Activated B cell treated with CpG ODN at 0.5 μM for 24 hours (primary cell): ENCODE data around the gene INIP. TPM values are rescaled to one million over a fixed set of nuclear protein-coding genes. Genes with fewer than 3 reads are reported as not detected.
"Not testable (repeated sequence)": the region's sequence is repeated elsewhere in the genome, so short reads cannot be mapped to it uniquely, and the experiment has no call there.

Experiments used
- ATAC-seq: fragments of 200-7000 bp; cut with Tn5 transposase; one replicate; pipeline ENCODE4 v1.10.0; 2021; ENCODE audit warnings: low read depth, mild to moderate bottlenecking, moderate library complexity
- CTCF ChIA-PET: fragments of 350-600 bp; sonication (Branson Sonifier 250); formaldehyde crosslinking; loops from one replicate; lab custom pipeline; 2021; ENCODE audit warnings: antibody characterized with exemption; lab: Charles Lee
- POLR2A ChIA-PET: fragments of 350-600 bp; sonication (Branson Sonifier 250); formaldehyde crosslinking; loops from one replicate; lab custom pipeline; 2021; ENCODE audit warnings: antibody characterized with exemption; lab: Charles Lee
- DNase-seq: peaks from one replicate; pipeline ENCODE4 v3.0.0; 2022
- H3K27ac Mint-ChIP-seq: one replicate; pipeline ENCODE4 v1.8.0; 2020; ENCODE audit warnings: mixed read lengths
- H3K27me3 Mint-ChIP-seq: one replicate; pipeline ENCODE4 v1.8.0; 2021; ENCODE audit warnings: mixed read lengths
- H3K36me3 Mint-ChIP-seq: one replicate; pipeline ENCODE4 v1.8.0; 2021; ENCODE audit warnings: low read depth, mixed read lengths
- H3K4me1 Mint-ChIP-seq: one replicate; pipeline ENCODE4 v1.8.0; 2021; ENCODE audit warnings: mixed read lengths
- H3K4me3 Mint-ChIP-seq: one replicate; pipeline ENCODE4 v1.8.0; 2020; ENCODE audit warnings: mild to moderate bottlenecking, mixed read lengths
- H3K9me3 Mint-ChIP-seq: one replicate; pipeline ENCODE4 v1.8.0; 2020; ENCODE audit warnings: mixed read lengths
- CTCF ChIP-seq: fragments of 200-600 bp; IDR thresholded peaks from one replicate; pipeline ENCODE4 v1.8.0; 2022; ENCODE audit warnings: antibody characterized with exemption, mild to moderate bottlenecking
- intact Hi-C: fragments of 100-400 bp; cut with micrococcal nuclease; formaldehyde crosslinking; loops from one replicate; pipeline ENCODE4 v1.15.1; 2024
- total RNA-seq: library from RNA; stranded (reverse); gene quantifications from 2 replicates; pipeline ENCODE4 v1.2.3, GENCODE V29; 2022

The INIP gene
- total RNA-seq, 1 donor from 2014 or later: 32.1 TPM

DNA sequence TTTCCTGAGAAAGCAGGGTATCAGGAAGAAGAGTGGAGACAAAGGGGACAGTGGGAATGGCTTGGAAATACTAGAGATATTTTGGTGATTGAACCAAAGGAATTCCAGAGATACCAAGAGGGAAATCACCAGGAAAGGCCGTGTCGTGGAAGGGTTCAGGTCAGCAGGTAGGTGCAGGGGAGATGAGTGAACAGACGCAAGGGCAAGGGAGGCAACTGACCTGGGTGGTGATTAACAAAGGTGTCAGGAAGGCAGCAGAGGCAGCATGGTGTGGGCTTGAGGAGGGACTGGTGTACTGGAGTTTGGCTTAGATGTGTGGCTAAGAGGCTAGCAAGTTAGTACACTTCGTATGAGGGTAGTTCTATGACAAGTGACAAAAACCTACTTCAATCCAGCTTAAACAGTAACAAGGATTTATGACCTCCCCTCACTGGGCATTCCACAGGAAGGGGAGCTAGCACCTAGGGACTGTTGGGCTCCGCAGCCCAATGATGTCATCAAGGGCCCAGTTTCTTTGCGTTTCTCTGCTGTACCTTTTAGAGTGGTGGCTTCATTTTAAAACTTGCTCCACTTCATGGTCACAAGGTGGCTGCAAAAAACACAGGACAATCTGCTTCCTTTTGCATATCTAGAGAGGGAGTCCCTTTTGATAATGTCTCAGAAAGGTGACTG is 37.0 kb downstream of the INIP start:
- no peak overlapping the region for H3K27ac Mint-ChIP-seq
- H3K4me1 Mint-ChIP-seq: peaks cover 2% of the 10 kb centered on the region
- H3K36me3 Mint-ChIP-seq: peaks cover 12% of the 10 kb centered on the region
- no peak for TF ChIP-seq CTCF
- H3K27me3 Mint-ChIP-seq: no peaks in the 10 kb centered on the region
- DNase-seq (no peak), ATAC-seq (no peak)
- no peak overlapping the region for H3K4me3 Mint-ChIP-seq
- POLR2A ChIA-PET: no interaction called here
- H3K9me3 Mint-ChIP-seq: peaks cover 19% of the 10 kb centered on the region
- intact Hi-C loops: no loop called here
- CTCF ChIA-PET: no interaction called here

- Mint-ChIP-seq H3K4me1 (no peaks in the 10 kb centered on the region), H3K27me3 (no peaks in the 10 kb centered on the region), H3K9me3 (peaks cover 17% of the 10 kb centered on the region), H3K27ac (no peak overlapping the region), H3K36me3 (peaks cover 2% of the 10 kb centered on the region), H3K4me3 (no peak overlapping the region)
- DNase-seq: no peak
- intact Hi-C loops: no loop called here
- no peak for TF ChIP-seq CTCF
- CTCF ChIA-PET: no interaction called here
- ATAC-seq: no peak
- POLR2A ChIA-PET: no interaction called here
Measured at GRCh38 chr9:112677040-112677439, 40.9 kb downstream of the INIP start.

DNA sequence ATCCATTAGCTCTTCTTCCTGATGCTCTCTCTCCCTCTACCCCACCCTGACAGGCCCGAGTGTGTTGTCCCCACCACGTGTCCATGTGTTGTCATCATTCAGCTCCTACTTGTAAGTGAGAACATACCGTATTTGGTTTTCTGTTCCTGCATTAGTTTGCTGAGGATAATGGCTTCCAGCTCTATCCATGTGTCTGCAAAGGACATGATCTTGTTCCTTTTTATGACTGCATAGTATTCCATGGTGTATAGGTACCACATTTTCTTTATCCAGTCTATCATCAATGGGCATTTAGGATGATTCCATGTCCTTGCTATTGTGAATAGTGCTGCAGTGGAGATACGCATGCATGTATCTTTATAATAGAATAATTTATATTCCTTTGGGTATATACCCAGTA is 44.7 kb downstream of the INIP start:
- H3K4me1 Mint-ChIP-seq, intact Hi-C loops, H3K9me3 Mint-ChIP-seq, H3K36me3 Mint-ChIP-seq, H3K4me3 Mint-ChIP-seq, ATAC-seq, DNase-seq, H3K27ac Mint-ChIP-seq, POLR2A ChIA-PET, H3K27me3 Mint-ChIP-seq, CTCF ChIA-PET: not testable (repeated sequence)

DNA sequence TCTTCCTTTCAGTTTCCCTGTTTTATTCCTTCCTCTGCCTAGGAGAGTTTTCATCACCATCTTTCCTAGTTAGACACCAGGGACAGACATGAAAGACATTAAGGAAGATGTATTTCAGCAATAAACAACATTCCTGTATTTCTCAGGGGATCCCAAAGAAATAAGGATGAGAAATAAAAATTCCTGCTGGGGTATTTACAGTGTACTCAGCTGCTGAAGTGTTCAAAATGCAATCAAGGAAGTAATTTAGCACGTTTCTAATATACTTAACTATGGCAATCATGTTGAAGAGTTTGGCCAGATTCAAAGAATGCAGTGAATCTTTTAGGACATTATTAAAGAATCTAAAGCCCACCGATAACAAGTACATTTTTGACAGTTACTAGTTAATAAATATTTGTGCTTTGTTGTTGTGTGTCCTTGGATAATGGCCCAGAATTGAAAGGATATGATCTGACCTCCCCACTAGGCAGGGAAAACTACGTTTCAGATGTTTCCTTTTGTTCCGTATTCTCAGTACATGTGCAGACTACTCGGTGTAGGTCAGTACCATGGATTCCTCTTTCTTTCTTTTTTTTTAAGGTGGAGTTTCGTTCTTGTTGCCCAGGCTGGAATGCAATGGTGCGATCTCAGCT is 46.8 kb downstream of the INIP start:
- ChIA-PET POLR2A (no interaction called here), CTCF (no interaction called here)
- no peaks in the 10 kb centered on the region for H3K27me3 Mint-ChIP-seq
- no peak overlapping the region for H3K27ac Mint-ChIP-seq
- H3K9me3 Mint-ChIP-seq: no peaks in the 10 kb centered on the region
- no peak overlapping the region for H3K4me3 Mint-ChIP-seq
- TF ChIP-seq CTCF: no peak
- ATAC-seq: no peak
- H3K4me1 Mint-ChIP-seq: no peaks in the 10 kb centered on the region
- H3K36me3 Mint-ChIP-seq: no peaks in the 10 kb centered on the region
- DNase-seq: no peak
- intact Hi-C loops: no loop called here

DNA sequence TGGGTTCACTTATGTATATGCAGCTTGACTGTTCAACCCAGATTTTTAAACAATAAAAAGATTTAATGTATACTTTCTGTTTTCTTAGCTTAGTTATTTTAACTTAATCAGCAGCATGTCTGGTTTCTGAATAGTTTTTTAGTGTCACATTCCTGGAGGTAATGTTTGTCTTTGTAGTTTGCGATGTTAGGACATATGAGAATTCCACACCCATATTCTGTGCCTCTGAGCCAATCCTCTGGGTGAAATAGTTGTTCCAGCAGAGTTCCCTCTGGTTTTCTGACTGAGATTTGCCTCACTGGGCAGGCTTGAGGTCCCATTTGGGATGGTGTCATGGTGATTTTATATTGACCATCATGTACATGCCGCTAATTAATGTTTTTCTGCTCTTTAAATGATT is 48.6 kb downstream of the INIP start:
- ChIA-PET POLR2A (interaction anchor here (0.5 kb wide), 1 partner anchor 905 kb away, joined by 5 read pairs; no protein-coding TSS in a partner anchor), CTCF (no interaction called here)
- DNase-seq (no peak), ATAC-seq (no peak)
- Mint-ChIP-seq H3K36me3 (no peaks in the 10 kb centered on the region), H3K4me1 (no peaks in the 10 kb centered on the region), H3K4me3 (no peak overlapping the region), H3K9me3 (no peaks in the 10 kb centered on the region), H3K27ac (no peak overlapping the region), H3K27me3 (no peaks in the 10 kb centered on the region)
- no peak for TF ChIP-seq CTCF
- intact Hi-C loops: loop anchor here (10.0 kb wide), 1 partner anchor 65 kb away; no protein-coding TSS in a partner anchor
